LNCAP (cell line): ENCODE measurements around the gene TMEM163.

Experiments
- CTCF ChIP-seq: fragments of 450-650 bp; IDR thresholded peaks from 2 replicates; pipeline ENCODE4 v1.5.1; 2017; ENCODE audit warnings: mild to moderate bottlenecking

TMEM163 gene

GRCh38 chr2:134539981-134540380 lies 178.8 kb downstream of the TMEM163 start:
- no peak for TF ChIP-seq CTCF

DNA sequence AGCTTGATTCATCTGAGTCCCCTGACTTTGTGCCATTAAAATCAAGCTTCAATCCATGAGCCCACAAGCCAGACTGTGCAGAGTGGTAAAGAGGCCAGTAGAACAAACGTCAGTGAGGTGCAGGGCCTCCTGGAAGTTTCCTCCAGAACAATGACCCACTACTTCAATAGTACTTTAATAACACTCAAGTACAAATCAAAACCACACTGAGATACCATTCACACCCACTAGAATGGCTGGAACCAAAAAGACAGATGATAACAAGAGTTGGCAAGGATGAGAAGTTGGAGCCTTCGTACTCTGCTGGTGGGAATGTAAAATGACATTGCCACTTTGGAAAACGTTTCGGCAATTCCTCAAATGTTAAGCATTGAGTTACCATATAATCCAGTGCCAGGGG lies 181.1 kb downstream of the TMEM163 start:
- TF ChIP-seq CTCF = no peak

DNA sequence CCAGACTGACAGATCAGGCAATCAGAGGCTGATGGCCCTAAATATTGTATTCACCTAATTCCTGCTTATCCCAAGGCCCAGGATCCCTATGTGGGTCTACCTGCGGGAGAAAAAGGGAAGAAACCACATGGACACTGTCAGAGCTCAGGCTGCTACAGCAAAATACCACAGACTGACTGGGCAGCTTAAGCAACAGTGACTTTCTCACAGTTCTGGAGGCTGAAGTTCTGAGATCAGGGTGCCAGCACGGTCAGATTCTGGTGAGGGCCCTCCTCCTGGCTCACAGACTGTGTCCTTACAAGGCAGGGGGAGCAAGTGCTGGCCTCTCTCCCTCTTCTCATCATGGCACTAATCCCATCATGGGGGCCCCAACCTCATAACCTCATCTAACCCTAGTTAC lies 181.7 kb downstream of the TMEM163 start:
- TF ChIP-seq CTCF = no peak

DNA sequence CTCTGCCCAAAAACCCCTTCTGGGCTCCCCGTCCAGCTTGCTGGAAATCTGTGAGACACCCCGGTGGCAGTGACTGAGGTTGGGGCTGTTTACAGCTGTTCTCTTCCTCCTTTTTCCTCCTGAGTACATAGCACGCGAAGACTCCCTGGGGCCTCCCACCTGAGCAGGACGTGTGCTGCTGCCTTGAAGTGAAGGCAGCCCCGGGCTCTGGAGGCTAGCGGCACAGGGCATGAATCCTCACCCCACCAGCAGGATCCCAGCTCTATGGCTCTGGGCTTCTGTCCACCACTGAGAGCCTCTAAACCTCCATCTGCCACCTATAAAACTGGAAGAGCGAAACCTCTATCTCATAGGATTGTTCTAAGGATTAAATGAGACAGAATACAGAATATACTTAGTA lies 182.5 kb downstream of the TMEM163 start:
- no peak for TF ChIP-seq CTCF

DNA sequence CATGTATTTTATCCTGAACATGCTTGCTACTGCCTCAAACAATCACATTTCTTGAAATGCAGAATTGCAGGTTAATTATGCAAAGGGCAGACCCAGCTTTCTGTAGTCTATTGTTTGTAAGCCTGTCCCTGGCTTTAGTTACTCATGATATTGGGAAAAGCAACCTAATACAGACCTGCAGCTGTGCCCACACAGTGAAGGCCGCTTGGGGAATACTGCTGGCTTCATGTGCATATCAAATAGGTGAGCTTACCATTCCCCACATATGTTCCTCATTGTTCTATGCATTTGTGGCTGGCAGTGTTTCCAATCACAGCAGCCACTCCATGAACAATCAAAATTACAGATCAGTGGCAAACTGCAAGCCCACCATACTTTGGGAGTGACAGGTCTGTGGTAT lies 186.3 kb downstream of the TMEM163 start:
- TF ChIP-seq CTCF = no peak

- no peak for TF ChIP-seq CTCF
Measured at GRCh38 chr2:134527381-134527780, 191.4 kb downstream of the TMEM163 start.

GRCh38 chr2:134522496-134523455 lies 196.0 kb downstream of the TMEM163 start:
- TF ChIP-seq CTCF = no peak
